Measurements from ENCODE around the gene RPAIN. TPM values are rescaled to one million over a fixed set of nuclear protein-coding genes. Genes with fewer than 3 reads are reported as not detected.
A peak's percentile ranks its signal among the peaks of the same experiment; 100 is the strongest.

The RPAIN gene
- total RNA-seq, 2 donors from 2014 or later, result 25.4 to 30.7 TPM

DNA sequence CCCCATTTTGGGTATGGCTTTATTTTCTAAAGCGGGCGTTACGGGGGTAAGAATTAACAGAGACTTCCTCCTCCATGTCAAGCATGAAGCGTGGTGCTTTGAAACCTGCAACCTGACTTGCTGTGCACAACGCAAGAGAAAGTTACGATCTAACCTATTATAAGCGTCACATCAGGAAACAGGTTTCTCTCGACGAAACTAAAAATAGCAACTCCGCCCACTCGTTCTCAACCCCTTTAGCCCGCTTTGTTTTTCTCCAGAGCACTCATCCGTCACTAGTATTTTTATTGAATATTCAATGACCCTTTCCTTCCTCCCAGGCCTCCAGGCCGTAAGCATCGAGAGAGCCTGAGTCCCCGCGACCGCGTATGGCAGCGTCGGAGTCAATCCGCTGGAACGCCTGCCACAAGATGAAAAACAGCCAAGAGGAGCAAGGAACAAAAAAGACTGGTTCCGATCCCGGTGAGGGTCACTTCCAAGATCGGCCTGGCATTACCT lies 1.1 kb upstream of the RPAIN start:
- Histone ChIP-seq H3K4me1 (peaks cover 23% of the 10 kb centered on the region), H3K9ac (ENCODE audit: low read depth in 2 of 2, low read length in 2 of 2) (peak overlapping the region; percentile 80 to 94), H3K27ac (peak overlapping the region; percentile 90), H3K27me3 (no peaks in the 10 kb centered on the region), H3K4me3 (peak overlapping the region; percentile 67), H3K36me3 (peaks cover 3% of the 10 kb centered on the region), H3K9me3 (no peaks in the 10 kb centered on the region)
- intact Hi-C loops (cut with DNase I), result no loop called here
- DNase-seq, result peak; percentile 72
- no peak for TF ChIP-seq CTCF (IDR thresholded peaks at IDR 0.05)

GRCh38 chr17:5419356-5419958 lies 525 bp upstream of the RPAIN start, which contains the start of gene NUP88:
NUP88 (minus strand) TSS chr17:5419662; CDS start chr17:5419650, 12 bp downstream.
- DNase-seq, result peak; percentile 95
- intact Hi-C loops (cut with DNase I), result no loop called here
- Histone ChIP-seq H3K27me3 (no peaks in the 10 kb centered on the region), H3K4me1 (peaks cover 19% of the 10 kb centered on the region), H3K4me3 (peak within 1 kb of the TSS; percentile 67), H3K9ac (ENCODE audit: low read depth in 2 of 2, low read length in 2 of 2) (peak within 1 kb of the TSS; percentile 80 to 94), H3K36me3 (peaks cover 3% of the 10 kb centered on the region), H3K9me3 (no peaks in the 10 kb centered on the region), H3K27ac (peak within 1 kb of the TSS; percentile 90)
- TF ChIP-seq CTCF (IDR thresholded peaks at IDR 0.05), result no peak

GRCh38 chr17:5422505-5422904 lies 2.5 kb downstream of the RPAIN start:
- DNase-seq, result no peak
- no peaks in the 10 kb centered on the region for H3K27me3 ChIP-seq
- H3K4me3 ChIP-seq, result no peak overlapping the region
- H3K9ac ChIP-seq (ENCODE audit: low read depth in 2 of 2, low read length in 2 of 2), result no peak overlapping the region
- TF ChIP-seq CTCF (IDR thresholded peaks at IDR 0.05), result no peak
- peaks cover 10% of the 10 kb centered on the region for H3K36me3 ChIP-seq
- intact Hi-C loops (cut with DNase I), result no loop called here
- H3K9me3 ChIP-seq, result no peaks in the 10 kb centered on the region
- H3K27ac ChIP-seq, result no peak overlapping the region
- H3K4me1 ChIP-seq, result peaks cover 11% of the 10 kb centered on the region

GRCh38 chr17:5424909-5425308 lies 4.9 kb downstream of the RPAIN start:
- no peak overlapping the region for H3K9ac ChIP-seq (ENCODE audit: low read depth in 2 of 2, low read length in 2 of 2)
- H3K27me3 ChIP-seq, result no peaks in the 10 kb centered on the region
- no peak for TF ChIP-seq CTCF (IDR thresholded peaks at IDR 0.05)
- H3K9me3 ChIP-seq, result no peaks in the 10 kb centered on the region
- no peak for DNase-seq
- H3K27ac ChIP-seq, result no peak overlapping the region
- H3K36me3 ChIP-seq, result peaks cover 10% of the 10 kb centered on the region
- intact Hi-C loops (cut with DNase I), result no loop called here
- no peak overlapping the region for H3K4me3 ChIP-seq
- H3K4me1 ChIP-seq, result peaks cover 4% of the 10 kb centered on the region

GRCh38 chr17:5425826-5426225 lies 5.8 kb downstream of the RPAIN start:
- no peak overlapping the region for H3K9ac ChIP-seq (ENCODE audit: low read depth in 2 of 2, low read length in 2 of 2)
- no peak for TF ChIP-seq CTCF (IDR thresholded peaks at IDR 0.05)
- peaks cover 10% of the 10 kb centered on the region for H3K36me3 ChIP-seq
- H3K4me3 ChIP-seq, result no peak overlapping the region
- H3K4me1 ChIP-seq, result peaks cover 1% of the 10 kb centered on the region
- no peaks in the 10 kb centered on the region for H3K9me3 ChIP-seq
- no peaks in the 10 kb centered on the region for H3K27me3 ChIP-seq
- intact Hi-C loops (cut with DNase I), result no loop called here
- H3K27ac ChIP-seq, result no peak overlapping the region
- DNase-seq, result no peak
